ENCODE results near the gene PHLPP2.
"Not testable (repeated sequence)": the region's sequence is repeated elsewhere in the genome, so short reads cannot be mapped to it uniquely, and the experiment has no call there.

Gene PHLPP2

DNA sequence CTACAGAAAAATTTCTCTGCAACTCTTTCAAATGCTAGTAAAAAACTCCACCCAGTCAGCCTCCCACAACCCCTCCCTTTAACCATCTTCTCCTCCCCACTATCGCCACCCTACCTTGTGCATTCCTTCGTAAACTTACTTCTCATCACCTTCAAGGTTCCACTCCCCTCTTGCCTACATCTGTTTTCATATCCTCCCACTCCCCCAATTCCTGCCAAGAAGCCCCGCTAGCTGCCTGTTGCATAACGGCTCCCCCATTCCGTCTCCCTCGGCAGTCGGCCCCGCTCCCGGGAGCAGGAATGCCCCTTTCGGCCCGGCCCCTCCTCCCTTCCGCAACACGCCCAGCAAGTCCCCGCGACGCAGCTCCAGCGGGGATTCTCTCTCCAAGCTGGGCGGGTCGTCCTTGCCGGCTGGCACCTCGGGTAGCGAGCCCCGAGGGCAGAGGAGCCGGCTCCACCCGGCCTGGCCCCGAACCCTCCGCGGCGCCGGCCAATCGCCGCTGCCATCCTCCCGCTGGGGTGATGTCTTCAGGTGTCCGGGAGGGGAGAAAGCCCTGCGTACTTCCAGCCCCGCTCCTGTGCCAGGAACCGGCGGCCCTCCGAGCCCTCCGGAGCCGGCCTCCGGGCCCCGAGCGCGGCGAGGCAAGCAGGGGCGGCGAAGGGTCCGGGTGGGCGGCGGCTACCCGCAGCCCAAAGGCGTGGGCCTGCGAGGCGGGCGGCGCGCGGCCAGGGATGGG is 1.5 kb downstream of the PHLPP2 start:
- peak overlapping the region; percentile 56 to 93 (median 84) for H3K4me3 ChIP-seq
- H3K27ac ChIP-seq: peak overlapping the region; percentile 30 to 94 (median 76)

- no peak overlapping the region for H3K27ac ChIP-seq
These were observed 3.3 kb downstream of the PHLPP2 start for GRCh38 chr16:71721066-71721740.

GRCh38 chr16:71712501-71712900 is 12.0 kb downstream of the PHLPP2 start:
- H3K27ac ChIP-seq: no peak overlapping the region
- H3K4me3 ChIP-seq: no peak overlapping the region

More at GRCh38 chr16:71721066-71721740, 3.3 kb downstream of the PHLPP2 start:
- H3K4me3 ChIP-seq: no peak overlapping the region

DNA sequence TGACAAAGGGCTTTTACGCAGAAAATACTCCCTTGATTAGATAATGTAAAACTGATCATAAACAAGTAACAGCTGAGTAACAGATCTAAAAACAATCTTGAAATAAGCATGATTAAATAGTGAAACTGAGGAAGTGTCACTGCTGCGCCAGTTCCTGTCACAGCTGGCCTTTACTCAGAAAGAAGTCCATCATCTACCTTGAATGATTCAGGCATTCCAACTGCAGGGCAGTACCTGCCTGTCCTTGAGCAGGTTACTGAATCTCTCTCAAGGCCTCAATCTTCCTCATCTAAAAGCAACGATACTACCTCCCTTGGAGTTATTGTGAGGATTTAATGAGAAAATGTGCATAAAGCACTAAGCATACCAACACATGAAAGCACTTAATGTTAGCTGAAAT is 12.7 kb downstream of the PHLPP2 start:
- Histone ChIP-seq H3K4me3 (no peak overlapping the region), H3K27ac (no peak overlapping the region)

DNA sequence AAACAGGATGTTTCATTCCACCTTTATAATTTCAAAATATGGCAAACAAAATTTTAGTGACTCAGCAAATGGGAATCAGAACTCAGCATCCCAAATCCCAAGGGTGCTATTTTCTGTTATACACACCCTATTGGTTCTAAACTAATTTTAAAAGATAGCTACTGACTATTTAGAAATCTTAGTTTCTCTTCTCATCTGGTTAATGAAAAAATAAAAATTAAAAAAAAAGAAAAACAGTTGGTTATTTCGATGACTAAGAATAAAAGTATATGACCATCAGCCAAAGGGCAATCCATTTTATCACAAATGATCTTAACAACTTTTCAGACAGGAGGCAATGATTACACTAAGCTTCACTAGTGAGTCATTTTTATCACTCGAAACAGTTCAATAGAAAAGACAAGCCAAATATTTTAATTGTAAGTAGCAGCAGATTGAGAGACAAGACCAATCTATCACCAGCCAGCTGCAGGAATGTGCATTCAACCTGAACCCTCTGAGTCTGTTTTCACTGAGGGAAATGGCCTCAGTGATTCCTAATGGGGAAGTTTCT is 15.2 kb downstream of the PHLPP2 start:
- H3K4me3 ChIP-seq: no peak overlapping the region
- H3K27ac ChIP-seq: no peak overlapping the region

DNA sequence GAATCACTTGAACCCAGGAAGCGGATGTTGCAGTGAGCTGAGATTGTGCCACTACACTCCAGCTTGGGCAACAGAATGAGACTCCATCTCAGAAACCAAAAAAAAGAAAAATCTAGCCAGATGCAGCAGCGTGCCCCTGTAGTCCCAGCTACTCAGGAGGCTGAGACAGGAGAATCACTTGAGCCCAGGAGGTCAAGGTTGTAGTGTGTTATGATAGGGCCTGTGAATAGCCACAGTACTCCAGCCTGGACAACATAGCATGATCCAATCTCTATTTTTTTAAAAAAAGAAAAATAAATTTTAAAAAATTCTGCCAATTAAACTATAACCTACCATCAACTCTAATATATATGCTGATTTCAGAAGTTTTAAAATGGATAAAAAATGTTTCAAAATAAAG is 15.8 kb downstream of the PHLPP2 start:
- no peak overlapping the region for H3K4me3 ChIP-seq
- no peak overlapping the region for H3K27ac ChIP-seq

GRCh38 chr16:71707199-71707598 is 17.3 kb downstream of the PHLPP2 start:
- peak overlapping the region in 1 of 21 experiments; percentile 11 for H3K27ac ChIP-seq
- no peak overlapping the region for H3K4me3 ChIP-seq

- Histone ChIP-seq H3K27ac (no peak overlapping the region), H3K4me3 (no peak overlapping the region)
These were observed 18.5 kb downstream of the PHLPP2 start for GRCh38 chr16:71706046-71706445.

DNA sequence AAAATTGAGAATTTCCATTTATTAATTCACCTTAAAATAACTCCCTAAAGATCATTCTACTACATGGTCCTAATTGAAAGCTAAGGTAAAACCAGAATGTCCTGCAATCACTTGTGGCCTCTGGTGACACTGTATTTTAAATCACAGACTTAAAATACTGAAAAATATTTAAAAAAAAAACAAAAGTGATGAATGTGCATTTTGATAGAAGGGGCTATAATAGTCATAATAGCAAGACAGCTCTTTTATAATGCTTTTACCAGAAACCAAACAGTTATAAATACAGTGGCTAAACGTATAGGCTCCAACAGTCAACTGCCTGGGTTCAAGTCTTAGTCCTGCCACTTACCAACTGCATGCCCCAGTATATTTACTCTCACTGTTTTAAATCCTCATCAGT is 21.2 kb downstream of the PHLPP2 start:
- H3K27ac ChIP-seq: no peak overlapping the region
- H3K4me3 ChIP-seq: no peak overlapping the region

GRCh38 chr16:71700831-71701230 is 23.7 kb downstream of the PHLPP2 start:
- no peak overlapping the region for H3K4me3 ChIP-seq
- no peak overlapping the region for H3K27ac ChIP-seq

GRCh38 chr16:71698491-71698890 is 26.0 kb downstream of the PHLPP2 start:
- no peak overlapping the region for H3K4me3 ChIP-seq
- H3K27ac ChIP-seq: no peak overlapping the region

DNA sequence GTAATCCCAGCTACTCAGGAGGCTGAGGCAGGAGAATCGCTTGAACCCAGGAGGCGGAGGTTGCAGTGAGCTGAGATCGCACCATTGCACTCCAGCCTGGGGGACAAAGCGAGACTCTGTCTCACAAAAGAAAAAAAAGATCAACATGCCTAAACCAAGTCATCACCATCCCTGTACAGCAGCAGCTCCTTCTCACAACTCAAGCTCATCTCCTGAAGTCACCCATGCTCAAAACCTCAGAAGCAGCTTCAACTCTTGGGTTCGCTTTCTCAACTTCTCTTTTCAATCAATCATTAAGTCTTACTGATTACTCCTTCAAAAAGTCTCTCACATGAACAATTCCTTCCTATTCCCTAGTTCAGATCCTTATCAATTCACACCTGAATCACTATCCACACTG is 31.3 kb downstream of the PHLPP2 start:
- H3K4me3 ChIP-seq: no peak overlapping the region

DNA sequence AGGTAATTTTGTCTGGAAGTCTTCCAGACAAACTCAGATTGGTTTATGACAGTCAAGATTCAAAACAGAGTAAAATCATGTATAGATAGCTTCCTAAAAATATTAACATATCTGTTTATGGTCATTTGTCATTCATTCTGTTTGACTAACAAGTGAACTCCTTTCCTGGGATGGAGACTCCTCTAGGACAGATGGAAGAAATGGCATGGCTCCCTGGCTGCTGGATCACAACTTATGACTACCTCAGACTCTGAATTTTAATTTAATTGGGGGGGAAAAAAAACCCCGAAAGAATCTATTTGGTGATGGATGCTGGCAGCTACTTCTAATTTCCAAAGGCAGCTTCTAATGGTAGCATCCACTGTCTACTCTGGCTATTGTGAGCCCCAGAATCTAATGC is 34.6 kb downstream of the PHLPP2 start:
- H3K4me3 ChIP-seq: no peak overlapping the region

More for the DNA sequence above, 31.3 kb downstream of the PHLPP2 start:
- no peak overlapping the region for H3K27ac ChIP-seq

GRCh38 chr16:71687861-71688260 is 36.6 kb downstream of the PHLPP2 start:
- H3K27ac ChIP-seq: no peak overlapping the region
- H3K4me3 ChIP-seq: no peak overlapping the region

More for the DNA sequence above, 34.6 kb downstream of the PHLPP2 start:
- no peak overlapping the region for H3K27ac ChIP-seq

DNA sequence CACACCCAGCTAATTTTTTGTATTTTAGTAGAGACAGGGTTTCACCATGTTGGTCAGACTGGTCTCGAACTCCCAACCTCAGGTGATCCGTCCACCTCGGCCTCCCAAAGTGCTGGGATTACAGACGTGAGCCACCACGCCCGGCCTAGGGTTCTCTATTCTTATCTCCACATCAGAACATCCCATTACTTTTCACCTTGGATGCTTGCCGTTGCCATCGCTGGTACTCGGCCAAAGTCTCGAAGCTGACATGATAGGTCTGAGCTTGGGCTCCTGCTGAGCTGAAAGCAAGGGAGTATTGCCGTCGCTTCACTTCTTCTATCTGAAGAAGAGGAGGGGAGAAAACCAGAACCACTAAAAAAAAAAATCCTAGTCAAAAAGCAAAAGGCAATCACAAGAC is 40.2 kb downstream of the PHLPP2 start:
- H3K4me3 ChIP-seq: not testable (repeated sequence)

GRCh38 chr16:71681360-71681759 is 43.1 kb downstream of the PHLPP2 start:
- Histone ChIP-seq H3K4me3 (no peak overlapping the region), H3K27ac (no peak overlapping the region)

More for the DNA sequence above, 40.2 kb downstream of the PHLPP2 start:
- not testable (repeated sequence) for H3K27ac ChIP-seq

- Histone ChIP-seq H3K4me3 (no peak overlapping the region), H3K27ac (no peak overlapping the region)
These were observed 48.3 kb downstream of the PHLPP2 start for GRCh38 chr16:71676236-71676635.

GRCh38 chr16:71675380-71675779 is 49.1 kb downstream of the PHLPP2 start:
- Histone ChIP-seq H3K4me3 (no peak overlapping the region), H3K27ac (no peak overlapping the region)

DNA sequence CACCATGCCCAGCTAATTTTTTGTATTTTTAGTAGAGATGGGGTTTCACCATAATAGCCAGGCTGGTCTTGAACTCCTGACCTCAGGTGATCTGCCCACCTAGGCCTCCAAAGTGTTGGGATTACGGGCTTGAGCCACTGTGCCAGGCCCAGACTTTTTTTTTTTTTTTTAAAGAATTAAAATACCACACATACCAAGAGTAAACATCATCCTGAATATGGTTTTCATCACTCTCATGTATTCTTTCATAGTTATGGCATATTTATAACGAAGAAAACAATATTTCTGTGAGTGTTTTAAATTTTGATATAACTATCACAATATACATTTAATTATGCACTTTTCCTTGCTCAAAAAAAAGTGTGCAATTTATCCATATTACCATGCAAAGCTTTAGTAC is 50.3 kb downstream of the PHLPP2 start:
- no peak overlapping the region for H3K4me3 ChIP-seq
- H3K27ac ChIP-seq: no peak overlapping the region

GRCh38 chr16:71673582-71673973 is 50.9 kb downstream of the PHLPP2 start:
- H3K4me3 ChIP-seq: no peak overlapping the region
- no peak overlapping the region for H3K27ac ChIP-seq
